ENCODE measurements around the gene ZPBP. TPM values are rescaled to one million over a fixed set of nuclear protein-coding genes. Genes with fewer than 3 reads are reported as not detected.

ZPBP gene
- total RNA-seq, 4 donors from 2014 or later, result not detected

DNA sequence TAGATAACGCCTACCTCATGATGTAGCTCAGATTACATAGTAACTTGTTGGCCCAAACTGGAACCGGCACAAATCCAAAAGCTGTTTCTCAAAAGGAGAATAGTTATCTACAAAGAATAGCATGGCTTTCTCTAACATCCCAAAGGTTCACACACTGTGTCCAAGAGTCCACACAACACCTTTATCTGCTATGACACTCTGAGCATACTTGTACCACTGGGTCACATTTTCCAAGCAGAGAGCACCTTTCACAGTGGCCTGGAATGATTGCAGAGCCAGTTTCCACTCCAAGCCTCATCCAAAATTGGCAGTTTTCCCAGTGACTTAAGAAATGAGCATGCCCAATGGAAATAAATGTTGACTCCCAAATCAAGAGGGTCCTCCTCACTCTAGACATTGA lies 164.3 kb downstream of the ZPBP start:
- H3K9me3 ChIP-seq, result peaks cover 0 to 21% (median 12%) of the 10 kb centered on the region in 3 donors
- H3K27me3 ChIP-seq, result no peaks in the 10 kb centered on the region
- H3K36me3 ChIP-seq, result no peaks in the 10 kb centered on the region
- no peak overlapping the region for H3K4me3 ChIP-seq
- DNase-seq, result no peak
- H3K27ac ChIP-seq, result no peak overlapping the region
- TF ChIP-seq POLR2A (IDR thresholded peaks at IDR 0.05) (no peak), CTCF (IDR thresholded peaks at IDR 0.05) (no peak)
- no peaks in the 10 kb centered on the region for H3K4me1 ChIP-seq
- intact Hi-C loops (cut with DNase I), result no loop called here
- 70 to 90% methylated on average over 2 of the region's 2 CpGs for WGBS, 2 donors

- H3K27ac ChIP-seq, result no peak overlapping the region
- H3K36me3 ChIP-seq, result no peaks in the 10 kb centered on the region
- intact Hi-C loops (cut with DNase I), result no loop called here
- no peak overlapping the region for H3K4me3 ChIP-seq
- no peaks in the 10 kb centered on the region for H3K4me1 ChIP-seq
- H3K9me3 ChIP-seq, result peaks cover 0 to 18% (median 12%) of the 10 kb centered on the region in 3 donors
- TF ChIP-seq POLR2A (IDR thresholded peaks at IDR 0.05) (no peak), CTCF (IDR thresholded peaks at IDR 0.05) (no peak)
- H3K27me3 ChIP-seq, result no peaks in the 10 kb centered on the region
- 76 to 91% methylated on average over 5 of the region's 5 CpGs for WGBS, 2 donors
- DNase-seq, result no peak
Observed at GRCh38 chr7:49927631-49928030, 165.4 kb downstream of the ZPBP start.

- no peak overlapping the region for H3K27ac ChIP-seq
- 80 to 84% methylated on average over 5 to 6 of the region's 6 CpGs for WGBS, 2 donors
- no peaks in the 10 kb centered on the region for H3K27me3 ChIP-seq
- DNase-seq, result no peak
- H3K4me1 ChIP-seq, result no peaks in the 10 kb centered on the region
- TF ChIP-seq POLR2A (IDR thresholded peaks at IDR 0.05), result no peak
- TF ChIP-seq CTCF (IDR thresholded peaks at IDR 0.05), result no peak
- peaks cover 0 to 9% (median 4%) of the 10 kb centered on the region in 3 donors for H3K9me3 ChIP-seq
- no peak overlapping the region for H3K4me3 ChIP-seq
- intact Hi-C loops (cut with DNase I), result no loop called here
- no peaks in the 10 kb centered on the region for H3K36me3 ChIP-seq
Observed at GRCh38 chr7:49926720-49927119, 166.3 kb downstream of the ZPBP start.

DNA sequence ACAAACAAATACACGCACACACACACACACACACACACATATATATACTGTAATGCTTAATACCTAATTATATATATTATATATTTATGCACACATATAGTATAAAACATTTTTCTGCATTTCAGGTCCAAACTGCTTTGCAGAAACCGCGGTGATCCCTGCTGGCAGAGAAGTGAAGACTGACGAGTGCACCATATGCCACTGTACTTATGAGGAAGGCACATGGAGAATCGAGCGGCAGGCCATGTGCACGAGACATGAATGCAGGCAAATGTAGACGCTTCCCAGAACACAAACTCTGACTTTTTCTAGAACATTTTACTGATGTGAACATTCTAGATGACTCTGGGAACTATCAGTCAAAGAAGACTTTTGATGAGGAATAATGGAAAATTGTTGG lies 181.1 kb downstream of the ZPBP start:
- Histone ChIP-seq H3K9me3 (no peaks in the 10 kb centered on the region), H3K27ac (no peak overlapping the region), H3K27me3 (no peaks in the 10 kb centered on the region), H3K4me3 (no peak overlapping the region), H3K36me3 (no peaks in the 10 kb centered on the region), H3K4me1 (no peaks in the 10 kb centered on the region)
- DNase-seq, result no peak
- WGBS, 2 donors, result 76 to 85% methylated on average over 8 of the region's 8 CpGs
- intact Hi-C loops (cut with DNase I), result no loop called here
- no peak for TF ChIP-seq POLR2A (IDR thresholded peaks at IDR 0.05)
- no peak for TF ChIP-seq CTCF (IDR thresholded peaks at IDR 0.05)

GRCh38 chr7:49894543-49894942 lies 198.5 kb downstream of the ZPBP start:
- H3K4me1 ChIP-seq, result no peaks in the 10 kb centered on the region
- H3K9me3 ChIP-seq, result no peaks in the 10 kb centered on the region
- intact Hi-C loops (cut with DNase I), result no loop called here
- no peak for DNase-seq
- TF ChIP-seq CTCF (IDR thresholded peaks at IDR 0.05) (no peak), POLR2A (IDR thresholded peaks at IDR 0.05) (no peak)
- no peaks in the 10 kb centered on the region for H3K27me3 ChIP-seq
- WGBS, 2 donors, result 83 to 100% methylated on average over 2 to 4 of the region's 4 CpGs
- H3K27ac ChIP-seq, result no peak overlapping the region
- no peaks in the 10 kb centered on the region for H3K36me3 ChIP-seq
- H3K4me3 ChIP-seq, result no peak overlapping the region
